A673 (cell line): ENCODE measurements around the gene CORO7. TPM values are rescaled to one million over a fixed set of nuclear protein-coding genes. Genes with fewer than 3 reads are reported as not detected.

ENCODE experiments used
- BruUV-seq: library from RNA; stranded (reverse); fragments of 400-500 nt; replicated peaks from 2 replicates; lab custom pipeline; 2021; lab: Mats Ljungman, UMichigan
- CTCF ChIA-PET: fragments of 300-600 bp; sonication (Branson Sonifier 250); formaldehyde crosslinking; loops from one replicate; lab custom pipeline; 2022; ENCODE audit warnings: antibody characterized with exemption; lab: Charles Lee
- POLR2A ChIA-PET: fragments of 300-600 bp; sonication (Branson Sonifier 250); formaldehyde crosslinking; loops from one replicate; lab custom pipeline; 2022; ENCODE audit warnings: antibody characterized with exemption; ENCODE audit not compliant: low non-redundant PET; lab: Charles Lee
- DNase-seq: peaks from one replicate; pipeline ENCODE4 v3.0.0-alpha.2; 2015; ENCODE audit warnings: low spot score
- H3K27ac ChIP-seq: fragments of 200-600 bp; sonication (generic); 2 replicates; pipeline ENCODE4 v1.5.1; 2016; ENCODE audit warnings: mixed run types, low read depth, mild to moderate bottlenecking, mixed read lengths, antibody characterized with exemption, low read length; ENCODE audit not compliant: poor library complexity, severe bottlenecking
- H3K27me3 ChIP-seq: fragments of 200-600 bp; sonication (generic); replicated peaks from 2 replicates; pipeline ENCODE4 v1.6.1; 2017; ENCODE audit warnings: mixed run types, low read depth, mild to moderate bottlenecking, mixed read lengths, antibody characterized with exemption, low read length; ENCODE audit not compliant: insufficient read depth, poor library complexity
- H3K36me3 ChIP-seq: fragments of 200-600 bp; sonication (generic); 2 replicates; pipeline ENCODE4 v1.6.1; 2016; ENCODE audit warnings: mixed run types, mild to moderate bottlenecking, mixed read lengths, antibody characterized with exemption, low read length; ENCODE audit not compliant: insufficient read depth, poor library complexity, severe bottlenecking
- H3K4me1 ChIP-seq: fragments of 200-600 bp; sonication (generic); 2 replicates; pipeline ENCODE4 v1.6.1; 2017; ENCODE audit warnings: mixed run types, mild to moderate bottlenecking, mixed read lengths, antibody characterized with exemption, low read length; ENCODE audit not compliant: insufficient read depth, poor library complexity, severe bottlenecking
- H3K4me3 ChIP-seq: fragments of 200-600 bp; sonication (generic); 2 replicates; pipeline ENCODE4 v1.5.1; 2016; ENCODE audit warnings: low read depth, mixed run types, mild to moderate bottlenecking, mixed read lengths, low read length; ENCODE audit not compliant: poor library complexity, severe bottlenecking
- H3K9me3 ChIP-seq: fragments of 200-600 bp; sonication (generic); 2 replicates; pipeline ENCODE4 v1.6.1; 2016; ENCODE audit warnings: mixed run types, low read depth, mild to moderate bottlenecking, mixed read lengths, antibody characterized with exemption, low read length; ENCODE audit not compliant: poor library complexity, severe bottlenecking
- CTCF ChIP-seq: fragments of 300-800, 200-600 bp; sonication (generic); conservative IDR thresholded peaks from 2 replicates; pipeline ENCODE4 v1.5.1; 2017; ENCODE audit warnings: low read depth, mild to moderate bottlenecking, antibody characterized with exemption, low read length, moderate library complexity, mixed read lengths
- EZH2 ChIP-seq: fragments of 200-600 bp; sonication (generic); IDR thresholded peaks from 2 replicates; pipeline ENCODE4 v1.6.1; 2017; ENCODE audit warnings: borderline replicate concordance, low read depth, mild to moderate bottlenecking, mixed read lengths, antibody characterized with exemption, low read length; ENCODE audit not compliant: poor library complexity, severe bottlenecking
- intact Hi-C: fragments of 100-400 bp; cut with micrococcal nuclease; formaldehyde crosslinking; loops from one replicate; pipeline ENCODE4 v1.10.0; 2022; ENCODE audit not compliant: unreplicated experiment
- total RNA-seq: library from RNA; stranded (reverse); gene quantifications from 2 replicates; pipeline ENCODE4 v1.2.3, GENCODE V29; 2021

The CORO7 gene
- total RNA-seq, 1 experiment from 2014 or later: 24.4 TPM

GRCh38 chr16:4437366-4437765, 21.0 kb upstream of the CORO7 start:
- ChIA-PET CTCF (no interaction called here), POLR2A (no interaction called here)
- Histone ChIP-seq H3K4me3 (no peak overlapping the region), H3K36me3 (peaks cover 70% of the 10 kb centered on the region), H3K9me3 (no peaks in the 10 kb centered on the region), H3K27me3 (no peaks in the 10 kb centered on the region), H3K27ac (no peak overlapping the region), H3K4me1 (peaks cover 3% of the 10 kb centered on the region)
- intact Hi-C loops: no loop called here
- no peak for DNase-seq
- TF ChIP-seq CTCF (no peak), EZH2 (no peak)
- no TSS peak for BruUV-seq

GRCh38 chr16:4435337-4436067, 19.1 kb upstream of the CORO7 start:
- Histone ChIP-seq H3K4me3 (no peak overlapping the region), H3K36me3 (peaks cover 57% of the 10 kb centered on the region), H3K4me1 (peaks cover 3% of the 10 kb centered on the region), H3K27ac (no peak overlapping the region), H3K27me3 (no peaks in the 10 kb centered on the region), H3K9me3 (no peaks in the 10 kb centered on the region)
- CTCF ChIA-PET: no interaction called here
- POLR2A ChIA-PET: no interaction called here
- intact Hi-C loops: no loop called here
- DNase-seq: no peak
- TF ChIP-seq CTCF: no peak
- no peak for TF ChIP-seq EZH2
- no TSS peak for BruUV-seq

- no peak for DNase-seq
- Histone ChIP-seq H3K27ac (no peak overlapping the region), H3K27me3 (no peaks in the 10 kb centered on the region), H3K36me3 (peaks cover 44% of the 10 kb centered on the region), H3K9me3 (no peaks in the 10 kb centered on the region), H3K4me3 (no peak overlapping the region), H3K4me1 (peaks cover 3% of the 10 kb centered on the region)
- intact Hi-C loops: no loop called here
- TF ChIP-seq CTCF: no peak
- no peak for TF ChIP-seq EZH2
- no TSS peak for BruUV-seq
- ChIA-PET CTCF (no interaction called here), POLR2A (no interaction called here)
Observed at GRCh38 chr16:4433914-4434787, 17.8 kb upstream of the CORO7 start.
